ENCODE data around the gene PLA2G4E. TPM values are rescaled to one million over a fixed set of nuclear protein-coding genes. Genes with fewer than 3 reads are reported as not detected.

The PLA2G4E gene
- total RNA-seq, 4 donors from 2014 or later: not detected

DNA sequence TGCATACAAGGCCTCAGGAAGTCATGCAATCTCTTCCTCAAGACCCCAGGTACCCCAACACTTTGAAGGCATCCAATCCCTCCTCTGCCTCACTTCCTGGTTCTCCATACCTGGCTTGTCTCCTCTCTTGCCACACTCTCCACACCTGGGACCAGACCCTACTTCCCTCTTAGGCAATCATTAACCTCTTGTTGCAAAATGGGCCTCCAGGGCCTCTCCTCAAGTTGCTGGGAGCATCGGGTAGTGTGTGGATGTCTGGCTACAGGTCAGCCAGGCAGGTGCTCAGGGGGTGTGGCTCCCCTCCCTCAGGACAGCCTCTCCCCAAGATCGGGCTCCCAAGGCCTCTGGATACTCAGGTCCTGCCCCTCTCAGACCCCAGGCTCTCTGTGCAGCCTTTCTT is 8.6 kb downstream of the PLA2G4E start:
- H3K27ac ChIP-seq: no peak overlapping the region
- ATAC-seq: no peak
- H3K27me3 ChIP-seq: no peaks in the 10 kb centered on the region
- H3K9me3 ChIP-seq: no peaks in the 10 kb centered on the region
- no peak overlapping the region for H3K4me3 ChIP-seq
- in situ Hi-C loops (cut with MboI; ENCODE audit: low sequenced_read_pairs in 4 of 4) (no loop called here), intact Hi-C loops (cut with DNase I; ENCODE audit: low total_unique reads) (no loop called here)
- H3K4me1 ChIP-seq: peaks cover 0 to 6% of the 10 kb centered on the region in 2 donors
- TF ChIP-seq CTCF (IDR thresholded peaks at IDR 0.05 in 4 of 5, conservative IDR thresholded peaks at IDR 0.05 in 1 of 5) (no peak), POLR2A (IDR thresholded peaks at IDR 0.05) (no peak)
- no peaks in the 10 kb centered on the region for H3K36me3 ChIP-seq
- DNase-seq: no peak

DNA sequence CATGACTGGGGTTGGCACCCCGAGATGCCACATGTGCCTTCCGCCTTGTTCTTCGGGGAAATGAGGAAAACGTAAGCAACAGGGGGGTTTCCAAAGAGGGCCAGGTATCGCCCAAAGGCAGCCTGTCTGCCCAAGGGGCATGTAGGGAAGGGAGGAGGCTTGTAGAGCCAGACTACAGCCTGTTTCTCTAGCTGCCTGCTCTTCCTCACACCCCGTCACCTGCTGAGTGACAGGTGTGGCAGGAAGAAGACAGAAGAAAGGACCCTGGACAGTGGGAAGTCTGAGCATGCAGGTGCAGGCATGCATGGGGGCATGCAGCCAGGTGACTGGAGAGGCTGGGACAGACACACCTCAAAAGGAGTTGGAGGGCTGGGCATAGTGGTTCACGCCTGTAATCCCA is 9.8 kb downstream of the PLA2G4E start:
- Histone ChIP-seq H3K27ac (no peak overlapping the region), H3K36me3 (no peaks in the 10 kb centered on the region), H3K4me1 (no peaks in the 10 kb centered on the region), H3K9me3 (no peaks in the 10 kb centered on the region), H3K4me3 (no peak overlapping the region), H3K27me3 (no peaks in the 10 kb centered on the region)
- no peak for ATAC-seq
- intact Hi-C loops (cut with DNase I; ENCODE audit: low total_unique reads) (no loop called here), in situ Hi-C loops (cut with MboI; ENCODE audit: low sequenced_read_pairs in 4 of 4) (no loop called here)
- DNase-seq: no peak
- no peak for TF ChIP-seq POLR2A (IDR thresholded peaks at IDR 0.05)
- TF ChIP-seq CTCF (IDR thresholded peaks at IDR 0.05 in 4 of 5, conservative IDR thresholded peaks at IDR 0.05 in 1 of 5): no peak

GRCh38 chr15:42010434-42010833 is 10.4 kb downstream of the PLA2G4E start:
- in situ Hi-C loops (cut with MboI; ENCODE audit: low sequenced_read_pairs in 4 of 4): no loop called here
- no peak for TF ChIP-seq CTCF (IDR thresholded peaks at IDR 0.05 in 4 of 5, conservative IDR thresholded peaks at IDR 0.05 in 1 of 5)
- no peak for TF ChIP-seq POLR2A (IDR thresholded peaks at IDR 0.05)

DNA sequence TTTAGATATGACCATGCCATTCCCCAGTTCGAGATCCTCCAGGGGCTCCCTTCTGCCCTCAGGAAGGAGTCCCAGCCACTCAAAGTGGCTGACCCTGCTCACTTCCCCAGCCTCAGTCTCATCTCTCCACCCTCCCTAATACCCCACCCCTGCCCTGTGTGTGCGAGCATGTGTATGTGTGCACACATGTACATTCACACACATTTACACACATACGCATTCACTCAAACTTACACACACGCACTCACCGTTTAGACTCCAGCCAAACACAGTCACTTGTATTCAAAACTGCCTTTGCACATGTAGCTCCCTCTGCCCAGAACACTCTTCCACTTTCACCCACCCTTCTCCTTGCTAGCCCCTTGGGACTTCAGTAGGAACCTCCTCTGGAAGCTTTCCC is 11.4 kb downstream of the PLA2G4E start:
- ATAC-seq (no peak), DNase-seq (no peak)
- TF ChIP-seq CTCF (IDR thresholded peaks at IDR 0.05 in 4 of 5, conservative IDR thresholded peaks at IDR 0.05 in 1 of 5) (no peak), POLR2A (IDR thresholded peaks at IDR 0.05) (no peak)
- Histone ChIP-seq H3K27me3 (no peaks in the 10 kb centered on the region), H3K36me3 (no peaks in the 10 kb centered on the region), H3K4me1 (no peaks in the 10 kb centered on the region), H3K4me3 (no peak overlapping the region), H3K27ac (no peak overlapping the region), H3K9me3 (no peaks in the 10 kb centered on the region)
- in situ Hi-C loops (cut with MboI; ENCODE audit: low sequenced_read_pairs in 4 of 4): no loop called here
- intact Hi-C loops (cut with DNase I; ENCODE audit: low total_unique reads): no loop called here

More at GRCh38 chr15:42010434-42010833, 10.4 kb downstream of the PLA2G4E start:
- H3K27ac ChIP-seq: no peak overlapping the region
- H3K4me1 ChIP-seq: no peaks in the 10 kb centered on the region
- intact Hi-C loops (cut with DNase I; ENCODE audit: low total_unique reads): no loop called here
- no peak overlapping the region for H3K4me3 ChIP-seq
- H3K36me3 ChIP-seq: no peaks in the 10 kb centered on the region
- DNase-seq (no peak), ATAC-seq (no peak)
- H3K9me3 ChIP-seq: no peaks in the 10 kb centered on the region
- H3K27me3 ChIP-seq: no peaks in the 10 kb centered on the region

- TF ChIP-seq CTCF (IDR thresholded peaks at IDR 0.05 in 4 of 5, conservative IDR thresholded peaks at IDR 0.05 in 1 of 5) (no peak), POLR2A (IDR thresholded peaks at IDR 0.05) (no peak)
- DNase-seq (no peak), ATAC-seq (no peak)
- intact Hi-C loops (cut with DNase I; ENCODE audit: low total_unique reads): no loop called here
- H3K9me3 ChIP-seq: no peaks in the 10 kb centered on the region
- H3K27ac ChIP-seq: no peak overlapping the region
- no peaks in the 10 kb centered on the region for H3K27me3 ChIP-seq
- in situ Hi-C loops (cut with MboI; ENCODE audit: low sequenced_read_pairs in 4 of 4): no loop called here
- H3K4me3 ChIP-seq: no peak overlapping the region
- H3K4me1 ChIP-seq: no peaks in the 10 kb centered on the region
- no peaks in the 10 kb centered on the region for H3K36me3 ChIP-seq
These were observed 11.8 kb downstream of the PLA2G4E start for GRCh38 chr15:42009022-42009421.
